ENCODE results near the gene YAF2.
"Not testable (repeated sequence)": the region's sequence is repeated elsewhere in the genome, so short reads cannot be mapped to it uniquely, and the experiment has no call there.

Gene YAF2

GRCh38 chr12:42192258-42192657 lies 45.8 kb downstream of the YAF2 start:
- DNase-seq (ENCODE audit: low spot score), result no peak
- ChIA-PET CTCF (interaction anchor here (0.6 to 0.7 kb wide), 2 partner anchors 32 to 689 kb away, joined by 3 to 4 read pairs; no protein-coding TSS in a partner anchor), POLR2A (ENCODE audit: low non-redundant PET) (no interaction called here)
- H3K27ac ChIP-seq, result no peak overlapping the region
- no peak for TF ChIP-seq CTCF (conservative IDR thresholded peaks at IDR 0.05; ENCODE audit: low read depth)

GRCh38 chr12:42190376-42190775 lies 47.7 kb downstream of the YAF2 start:
- ChIA-PET POLR2A (ENCODE audit: low non-redundant PET) (no interaction called here), CTCF (no interaction called here)
- TF ChIP-seq CTCF (conservative IDR thresholded peaks at IDR 0.05; ENCODE audit: low read depth), result no peak
- H3K27ac ChIP-seq, result no peak overlapping the region
- no peak for DNase-seq (ENCODE audit: low spot score)

- H3K27ac ChIP-seq; CTCF ChIA-PET; POLR2A ChIA-PET (ENCODE audit: low non-redundant PET); DNase-seq (ENCODE audit: low spot score): not testable (repeated sequence)
Measured at GRCh38 chr12:42188275-42188674, 49.8 kb downstream of the YAF2 start.

GRCh38 chr12:42187799-42188198 lies 50.2 kb downstream of the YAF2 start:
- H3K27ac ChIP-seq, result no peak overlapping the region
- no peak for DNase-seq (ENCODE audit: low spot score)
- POLR2A ChIA-PET (ENCODE audit: low non-redundant PET), result no interaction called here
- CTCF ChIA-PET, result no interaction called here
- no peak for TF ChIP-seq CTCF (conservative IDR thresholded peaks at IDR 0.05; ENCODE audit: low read depth)

GRCh38 chr12:42186793-42187192 lies 51.3 kb downstream of the YAF2 start:
- no peak for TF ChIP-seq CTCF (conservative IDR thresholded peaks at IDR 0.05; ENCODE audit: low read depth)
- no peak overlapping the region for H3K27ac ChIP-seq
- ChIA-PET CTCF (no interaction called here), POLR2A (ENCODE audit: low non-redundant PET) (no interaction called here)
- DNase-seq (ENCODE audit: low spot score), result no peak

- CTCF ChIA-PET, result no interaction called here
- no peak overlapping the region for H3K27ac ChIP-seq
- no peak for TF ChIP-seq CTCF (conservative IDR thresholded peaks at IDR 0.05; ENCODE audit: low read depth)
- DNase-seq (ENCODE audit: low spot score), result no peak
- POLR2A ChIA-PET (ENCODE audit: low non-redundant PET), result no interaction called here
Measured at GRCh38 chr12:42182394-42182793, 55.7 kb downstream of the YAF2 start.

GRCh38 chr12:42180990-42181596 lies 57.0 kb downstream of the YAF2 start:
- DNase-seq (ENCODE audit: low spot score), result no peak
- CTCF ChIA-PET, result interaction anchor here (0.5 kb wide), 1 partner anchor 777 kb away, joined by 3 read pairs; no protein-coding TSS in a partner anchor
- POLR2A ChIA-PET (ENCODE audit: low non-redundant PET), result no interaction called here
- H3K27ac ChIP-seq, result no peak overlapping the region
- no peak for TF ChIP-seq CTCF (conservative IDR thresholded peaks at IDR 0.05; ENCODE audit: low read depth)
